Hematopoietic multipotent progenitor cell treated with erythropoietin and hydrocortisone succinate and interleukin-3 and kit ligand, for 6 days (in vitro differentiated cells): ENCODE results near the gene SPINDOC.
A peak's percentile ranks its signal among the peaks of the same experiment; 100 is the strongest.
"Not testable (repeated sequence)": the region's sequence is repeated elsewhere in the genome, so short reads cannot be mapped to it uniquely, and the experiment has no call there.

Experiments
- DNase-seq: peaks from one replicate; pipeline ENCODE4 v3.0.0-alpha.2; 2015

Gene SPINDOC, protein sequence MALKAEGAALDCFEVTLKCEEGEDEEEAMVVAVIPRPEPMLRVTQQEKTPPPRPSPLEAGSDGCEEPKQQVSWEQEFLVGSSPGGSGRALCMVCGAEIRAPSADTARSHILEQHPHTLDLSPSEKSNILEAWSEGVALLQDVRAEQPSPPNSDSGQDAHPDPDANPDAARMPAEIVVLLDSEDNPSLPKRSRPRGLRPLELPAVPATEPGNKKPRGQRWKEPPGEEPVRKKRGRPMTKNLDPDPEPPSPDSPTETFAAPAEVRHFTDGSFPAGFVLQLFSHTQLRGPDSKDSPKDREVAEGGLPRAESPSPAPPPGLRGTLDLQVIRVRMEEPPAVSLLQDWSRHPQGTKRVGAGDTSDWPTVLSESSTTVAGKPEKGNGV

GRCh38 chr11:63813035-63813562, at the start of gene SPINDOC:
TSS of gene SPINDOC (plus strand) at chr11:63813456. CDS start at chr11:63813687, 231 bp downstream.
- peak; percentile 79 for DNase-seq

DNA sequence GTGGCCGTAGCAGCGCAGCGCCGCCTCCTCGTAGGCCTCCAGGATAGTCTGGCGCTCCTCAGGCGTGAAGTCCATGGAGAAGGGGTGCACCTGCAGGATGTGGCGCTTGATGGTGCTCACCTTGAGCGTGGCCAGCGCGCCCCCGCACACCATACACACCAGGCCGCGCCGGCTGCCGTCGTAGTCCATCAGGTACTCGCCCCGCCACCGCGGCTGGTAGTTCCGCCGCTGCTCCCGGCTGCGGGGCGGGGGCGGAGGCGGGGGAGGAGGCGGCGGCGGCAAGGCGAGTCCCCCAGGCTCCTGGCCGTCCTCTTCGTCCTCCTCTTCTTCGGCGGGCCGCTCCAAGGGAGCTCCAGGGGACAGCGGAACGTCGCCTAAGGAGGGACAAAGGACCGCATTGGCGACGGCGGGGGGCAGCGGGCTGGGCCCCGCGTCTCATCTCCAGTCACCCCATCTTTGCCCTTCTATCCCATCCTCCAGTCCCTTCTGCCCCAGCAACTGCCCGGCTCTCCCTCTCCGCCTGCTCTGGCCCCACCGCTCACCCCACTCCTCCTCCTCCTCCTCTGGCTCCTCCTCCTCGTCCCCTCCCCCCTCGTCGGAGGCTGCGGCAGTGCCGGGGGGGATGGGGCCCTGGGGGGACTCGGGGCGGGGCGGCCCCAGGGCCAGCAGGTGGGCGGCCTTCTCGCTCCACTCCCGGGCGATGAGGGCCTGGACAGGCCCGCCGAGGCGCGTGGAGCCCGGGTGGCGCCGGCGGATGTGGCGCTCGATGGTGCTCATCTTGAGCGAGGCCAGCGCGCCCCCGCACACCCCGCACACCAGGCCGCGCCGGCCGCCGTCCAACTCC, 49.5 kb upstream of the SPINDOC start:
- no peak for DNase-seq

- DNase-seq: no peak
These were observed 48.9 kb upstream of the SPINDOC start for GRCh38 chr11:63764340-63764678.

- DNase-seq: no peak
These were observed 48.3 kb upstream of the SPINDOC start for GRCh38 chr11:63764679-63765647.

- no peak for DNase-seq
These were observed 47.5 kb upstream of the SPINDOC start for GRCh38 chr11:63765688-63766241.

DNA sequence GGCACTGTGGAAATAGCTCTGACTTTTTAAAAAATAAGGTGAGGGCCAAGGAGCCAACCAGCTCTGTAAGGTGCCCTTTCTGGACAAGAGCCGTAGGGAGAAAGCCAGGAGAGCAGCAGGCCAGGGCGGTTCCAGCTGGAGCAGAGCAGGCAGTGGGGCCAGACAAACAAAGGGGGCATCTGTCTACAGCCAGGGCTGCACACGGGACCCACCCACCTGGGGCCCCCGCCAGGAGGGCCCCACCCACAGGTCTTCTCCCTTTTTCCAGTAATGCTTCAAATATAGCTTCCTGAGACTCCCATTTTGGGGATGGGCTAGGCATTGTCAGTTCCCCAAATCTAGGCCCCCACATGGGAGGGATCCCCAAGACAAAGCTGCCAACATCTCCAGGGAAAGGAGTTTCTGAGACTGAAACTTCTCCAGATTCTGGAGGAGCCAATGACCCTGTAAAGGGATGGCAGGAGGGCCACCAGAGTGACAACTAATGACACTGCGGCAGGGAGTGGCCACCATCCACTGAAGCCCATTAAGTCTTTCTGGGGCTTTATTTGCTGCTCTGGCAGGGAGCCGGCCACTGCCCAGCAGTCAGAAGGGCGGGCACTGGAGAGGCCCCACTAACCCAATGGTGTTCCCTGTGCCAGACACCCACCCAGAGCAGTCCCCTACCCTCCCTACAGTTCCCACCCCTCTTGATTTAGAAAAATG, 46.6 kb upstream of the SPINDOC start:
- no peak for DNase-seq

- DNase-seq: no peak
These were observed 46.0 kb upstream of the SPINDOC start for GRCh38 chr11:63767267-63767564.

DNA sequence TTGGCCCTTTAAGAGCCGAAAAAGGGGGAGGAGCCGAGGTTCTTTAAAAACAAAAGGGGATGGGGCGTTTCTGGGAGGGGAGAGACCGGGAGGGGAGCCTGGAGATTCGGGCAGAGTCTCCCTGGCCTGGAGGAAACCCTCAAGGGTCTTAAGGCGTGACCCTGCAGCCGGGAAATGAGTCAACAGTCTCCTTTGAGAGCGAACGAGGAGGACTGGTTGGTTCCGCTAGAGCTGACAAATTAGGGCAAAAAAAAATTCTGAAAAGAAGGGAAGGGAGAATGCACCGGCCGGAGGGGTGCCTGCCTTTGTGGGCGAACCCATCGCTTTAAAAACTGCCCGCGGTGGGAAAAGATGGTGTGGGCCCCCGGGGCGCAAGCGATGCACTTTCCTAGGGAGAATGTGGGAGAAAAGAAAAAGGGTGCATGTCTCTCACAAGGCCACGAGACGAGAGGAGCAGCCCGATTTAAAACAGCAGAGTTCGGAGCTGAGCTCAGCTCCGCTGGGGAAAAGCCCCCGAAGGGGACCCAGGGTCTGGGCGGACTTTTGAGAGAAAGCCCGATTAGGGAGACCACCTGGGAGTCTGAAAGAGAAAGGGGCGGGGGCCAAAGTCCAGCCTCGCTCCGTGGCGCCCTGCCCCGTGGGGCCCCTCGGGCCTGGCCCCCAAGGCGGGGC, 45.6 kb upstream of the SPINDOC start:
- DNase-seq: peak; percentile 75

DNA sequence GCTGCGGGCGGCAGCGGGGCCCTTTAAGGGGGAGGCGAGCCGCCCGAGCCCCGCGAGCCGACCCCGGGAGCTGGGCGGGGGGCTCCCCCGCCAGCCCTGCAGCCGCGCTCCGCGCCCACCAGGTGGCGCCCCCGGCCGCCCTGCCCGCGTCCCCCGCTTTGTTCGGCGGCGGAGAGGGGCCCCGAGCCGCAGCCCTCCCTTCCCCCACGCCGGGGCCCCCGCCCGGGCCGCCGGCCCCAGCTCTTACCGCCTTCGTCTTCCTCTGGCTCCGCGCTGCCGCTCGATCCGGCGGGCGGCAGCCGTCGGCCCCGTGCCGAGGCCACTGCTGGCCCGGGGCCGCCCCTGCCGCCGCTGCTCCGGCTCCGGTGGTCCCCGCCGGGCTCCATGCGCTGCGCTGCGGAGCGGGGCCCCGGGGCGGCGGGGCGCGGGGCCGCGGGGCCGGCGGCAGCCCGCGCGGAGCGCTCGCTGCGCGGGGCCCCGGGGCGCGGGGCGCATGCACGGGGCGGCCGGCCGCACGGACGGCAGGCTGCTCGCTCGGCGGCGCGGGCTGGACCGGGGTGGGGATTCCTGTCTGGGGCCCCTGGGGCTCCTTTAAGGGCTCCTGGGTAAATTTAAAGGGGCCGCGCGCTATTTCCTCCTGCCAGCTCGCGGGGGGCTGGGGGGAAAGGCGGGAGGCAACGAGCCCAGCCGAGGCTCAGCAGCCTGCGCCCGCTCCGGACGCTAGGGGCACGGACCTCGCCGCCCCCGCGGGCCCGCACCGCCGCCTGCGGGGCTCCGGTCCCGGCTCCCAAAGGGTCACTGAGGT, 44.8 kb upstream of the SPINDOC start, which contains the start of gene ZFTA:
Gene ZFTA (minus strand): TSS at position 539 of the 805 bp plus-strand sequence. CDS start 153 bp downstream, at position 386.
- DNase-seq: peak; percentile 74

- DNase-seq: peak; percentile 32
These were observed 44.1 kb upstream of the SPINDOC start for GRCh38 chr11:63769042-63769713.

DNA sequence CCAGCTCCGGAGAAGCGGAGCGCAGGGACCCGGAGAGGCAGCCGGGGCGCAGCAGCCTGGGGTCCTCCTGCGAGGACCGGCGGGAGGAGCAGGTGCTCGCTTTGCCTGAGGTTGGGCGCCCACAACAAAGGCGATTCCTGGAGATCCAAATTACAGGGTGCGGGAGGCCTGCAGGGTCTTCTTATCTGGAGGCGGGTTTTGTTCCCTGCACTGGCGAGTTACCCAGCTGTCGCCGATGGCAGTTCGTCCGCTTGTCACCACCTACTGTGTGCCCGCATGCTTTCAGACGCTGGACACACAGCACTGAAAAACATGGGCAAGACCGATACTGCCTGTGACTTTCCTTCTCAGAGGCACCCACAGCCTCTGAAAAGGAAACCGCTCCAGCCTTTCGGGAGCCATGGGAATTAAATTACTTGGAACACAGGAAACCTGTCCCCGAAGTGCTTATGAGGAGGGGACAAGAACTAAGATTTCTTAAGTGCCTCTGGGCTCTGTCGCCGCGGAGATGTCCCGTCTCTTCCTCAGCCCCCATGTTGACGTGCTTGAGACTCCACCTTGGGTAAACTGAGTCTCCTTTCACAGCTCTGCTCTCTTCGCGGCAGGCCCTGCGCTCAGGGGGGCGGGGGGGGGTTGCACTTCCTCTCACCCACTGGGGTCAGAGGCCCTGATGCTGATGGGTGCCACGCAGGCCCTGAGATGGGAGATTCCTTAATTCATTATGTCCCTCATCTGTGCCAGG, 43.4 kb upstream of the SPINDOC start:
- DNase-seq: peak; percentile 31

DNA sequence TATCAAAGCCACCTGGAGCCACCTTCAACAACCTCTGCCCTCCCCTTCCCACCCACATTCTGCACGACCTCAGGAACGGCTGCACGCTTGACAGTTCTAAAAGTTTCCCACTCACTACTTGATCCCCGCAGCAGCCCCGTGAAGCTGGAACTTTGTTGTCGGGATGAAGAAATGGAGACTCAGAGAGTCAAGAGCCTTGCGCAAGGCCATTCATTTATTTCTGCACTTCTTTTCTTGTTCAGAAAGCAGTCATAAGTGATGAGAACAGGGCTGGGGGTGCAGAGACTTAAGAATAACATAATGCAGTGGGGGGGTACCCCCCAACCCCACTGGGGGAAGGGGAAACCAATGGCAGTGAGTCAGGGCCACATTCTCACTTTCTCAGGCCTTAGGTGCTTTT, 42.5 kb upstream of the SPINDOC start:
- DNase-seq: no peak

DNA sequence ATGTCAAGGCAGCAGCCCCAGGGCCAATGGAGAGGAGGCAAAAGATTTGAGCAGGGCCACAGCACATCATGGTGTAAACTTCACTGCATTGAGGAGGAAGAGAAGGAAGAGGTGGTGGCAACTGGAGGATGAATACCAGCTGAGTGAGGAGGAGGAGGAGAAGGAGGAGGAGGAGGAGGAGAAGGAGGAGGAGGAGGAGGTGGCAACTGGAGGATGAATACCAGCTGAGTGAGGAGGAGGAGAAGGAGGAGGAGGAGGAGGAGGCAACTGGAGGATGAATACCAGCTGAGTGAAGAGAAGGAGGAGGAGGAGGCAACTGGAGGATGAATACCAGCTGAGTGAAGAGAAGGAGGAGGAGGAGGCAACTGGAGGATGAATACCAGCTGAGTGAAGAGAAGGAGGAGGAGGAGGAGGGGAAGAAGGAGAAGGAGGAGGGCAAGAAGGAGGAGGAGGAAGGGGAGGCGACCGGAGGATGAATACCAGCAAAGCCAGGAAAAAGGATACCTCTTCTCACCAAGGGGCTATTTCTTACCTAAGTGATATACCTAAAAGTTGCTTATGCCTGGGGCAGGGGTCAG, 41.4 kb upstream of the SPINDOC start:
- not testable (repeated sequence) for DNase-seq

DNA sequence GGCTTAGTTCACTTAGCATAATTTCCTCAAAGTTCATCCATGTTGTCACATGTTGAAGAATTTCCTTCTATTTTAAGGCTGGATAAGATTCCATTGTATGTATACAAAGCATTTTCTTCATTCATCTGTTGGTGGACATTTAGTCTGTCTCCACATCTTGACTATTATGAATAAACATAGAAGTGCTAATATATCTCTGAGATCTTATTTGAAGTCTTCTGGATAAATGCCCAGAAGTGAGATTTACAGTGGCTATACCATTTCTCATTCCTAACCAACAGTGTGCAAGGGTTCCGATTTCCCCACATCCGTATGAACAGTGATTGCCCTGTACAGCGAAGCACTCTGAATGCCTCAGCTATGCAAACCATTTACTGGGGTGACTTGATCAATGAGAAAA, 38.1 kb upstream of the SPINDOC start:
- DNase-seq: no peak

GRCh38 chr11:63779039-63779438, 34.2 kb upstream of the SPINDOC start:
- no peak for DNase-seq

GRCh38 chr11:63782749-63783148, 30.5 kb upstream of the SPINDOC start:
- DNase-seq: no peak

- DNase-seq: no peak
These were observed 29.2 kb upstream of the SPINDOC start for GRCh38 chr11:63783925-63784592.

GRCh38 chr11:63785823-63786222, 27.4 kb upstream of the SPINDOC start:
- no peak for DNase-seq
